ENCODE results near the gene FAM222A. TPM values are rescaled to one million over a fixed set of nuclear protein-coding genes. Genes with fewer than 3 reads are reported as not detected.

The FAM222A gene
- total RNA-seq, 1 experiment from 2014 or later, result 5.5 TPM

DNA sequence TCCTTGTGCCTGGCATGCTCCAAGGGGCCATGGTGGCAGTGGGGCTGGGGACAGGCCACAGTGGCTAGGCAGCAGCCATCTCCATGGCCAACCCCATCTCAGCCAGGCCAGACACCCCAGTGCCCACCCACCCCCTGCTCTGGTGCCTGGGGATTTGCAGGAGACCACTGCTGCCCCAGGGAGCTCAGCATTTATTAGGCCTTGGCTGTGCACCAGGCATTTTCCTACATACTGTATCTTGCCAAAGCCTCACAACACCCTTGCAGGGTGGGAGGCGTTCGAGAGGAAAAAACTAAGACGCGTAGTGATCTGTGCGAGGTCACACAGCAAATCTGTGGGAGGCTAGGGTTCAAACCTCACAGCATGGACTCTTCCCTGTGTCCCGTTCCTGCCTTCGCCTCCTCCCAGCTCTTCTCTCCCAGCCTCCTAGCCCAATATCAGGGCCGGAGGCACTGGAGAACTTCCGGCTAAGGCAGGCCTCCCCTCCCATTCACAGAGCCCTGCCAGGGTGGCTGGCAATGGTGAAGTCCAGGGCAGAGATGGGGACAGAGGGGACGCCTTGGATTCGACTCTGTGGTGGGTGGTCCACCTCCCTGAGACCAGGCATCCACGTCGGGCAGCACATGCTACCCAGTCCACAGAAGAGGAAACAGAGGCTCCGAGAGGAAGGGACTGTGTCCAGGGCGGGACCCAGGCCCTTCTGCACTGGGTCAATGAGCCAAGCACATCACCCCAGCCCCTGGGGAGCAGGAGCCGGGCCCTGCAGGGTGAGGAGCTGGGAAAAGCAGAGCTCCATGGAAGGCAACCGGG is 57.4 kb downstream of the FAM222A start:
- no peak for DNase-seq (ENCODE audit: low spot score)
- H3K27ac ChIP-seq (ENCODE audit: low read depth, low read length, poor library complexity, severe bottlenecking), result no peak overlapping the region
- CTCF ChIA-PET, result interaction anchor here (0.9 kb wide), 1 partner anchor 173 kb away, joined by 3 read pairs; no protein-coding TSS in a partner anchor
- H3K36me3 ChIP-seq (ENCODE audit: insufficient read depth, low read length, poor library complexity, severe bottlenecking), result no peaks in the 10 kb centered on the region
- intact Hi-C loops (cut with micrococcal nuclease; ENCODE audit: unreplicated experiment), result no loop called here
- no peaks in the 10 kb centered on the region for H3K4me1 ChIP-seq (ENCODE audit: insufficient read depth, low read length, poor library complexity, severe bottlenecking)
- no peaks in the 10 kb centered on the region for H3K27me3 ChIP-seq (replicated peaks; ENCODE audit: insufficient read depth, low read depth, low read length, poor library complexity)
- no peaks in the 10 kb centered on the region for H3K9me3 ChIP-seq (ENCODE audit: low read depth, low read length, poor library complexity, severe bottlenecking)
- no peak overlapping the region for H3K4me3 ChIP-seq (ENCODE audit: low read depth, low read length, poor library complexity, severe bottlenecking)
- POLR2A ChIA-PET (ENCODE audit: low non-redundant PET), result no interaction called here
- TF ChIP-seq, protein P1, sequence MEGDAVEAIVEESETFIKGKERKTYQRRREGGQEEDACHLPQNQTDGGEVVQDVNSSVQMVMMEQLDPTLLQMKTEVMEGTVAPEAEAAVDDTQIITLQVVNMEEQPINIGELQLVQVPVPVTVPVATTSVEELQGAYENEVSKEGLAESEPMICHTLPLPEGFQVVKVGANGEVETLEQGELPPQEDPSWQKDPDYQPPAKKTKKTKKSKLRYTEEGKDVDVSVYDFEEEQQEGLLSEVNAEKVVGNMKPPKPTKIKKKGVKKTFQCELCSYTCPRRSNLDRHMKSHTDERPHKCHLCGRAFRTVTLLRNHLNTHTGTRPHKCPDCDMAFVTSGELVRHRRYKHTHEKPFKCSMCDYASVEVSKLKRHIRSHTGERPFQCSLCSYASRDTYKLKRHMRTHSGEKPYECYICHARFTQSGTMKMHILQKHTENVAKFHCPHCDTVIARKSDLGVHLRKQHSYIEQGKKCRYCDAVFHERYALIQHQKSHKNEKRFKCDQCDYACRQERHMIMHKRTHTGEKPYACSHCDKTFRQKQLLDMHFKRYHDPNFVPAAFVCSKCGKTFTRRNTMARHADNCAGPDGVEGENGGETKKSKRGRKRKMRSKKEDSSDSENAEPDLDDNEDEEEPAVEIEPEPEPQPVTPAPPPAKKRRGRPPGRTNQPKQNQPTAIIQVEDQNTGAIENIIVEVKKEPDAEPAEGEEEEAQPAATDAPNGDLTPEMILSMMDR (conservative IDR thresholded peaks at IDR 0.05; ENCODE audit: low read depth, low read length), result no peak
- TF ChIP-seq EZH2 (IDR thresholded peaks at IDR 0.05; ENCODE audit: borderline replicate concordance, low read depth, low read length, poor library complexity, severe bottlenecking), result no peak
- BruUV-seq (replicated peaks), result no TSS peak

DNA sequence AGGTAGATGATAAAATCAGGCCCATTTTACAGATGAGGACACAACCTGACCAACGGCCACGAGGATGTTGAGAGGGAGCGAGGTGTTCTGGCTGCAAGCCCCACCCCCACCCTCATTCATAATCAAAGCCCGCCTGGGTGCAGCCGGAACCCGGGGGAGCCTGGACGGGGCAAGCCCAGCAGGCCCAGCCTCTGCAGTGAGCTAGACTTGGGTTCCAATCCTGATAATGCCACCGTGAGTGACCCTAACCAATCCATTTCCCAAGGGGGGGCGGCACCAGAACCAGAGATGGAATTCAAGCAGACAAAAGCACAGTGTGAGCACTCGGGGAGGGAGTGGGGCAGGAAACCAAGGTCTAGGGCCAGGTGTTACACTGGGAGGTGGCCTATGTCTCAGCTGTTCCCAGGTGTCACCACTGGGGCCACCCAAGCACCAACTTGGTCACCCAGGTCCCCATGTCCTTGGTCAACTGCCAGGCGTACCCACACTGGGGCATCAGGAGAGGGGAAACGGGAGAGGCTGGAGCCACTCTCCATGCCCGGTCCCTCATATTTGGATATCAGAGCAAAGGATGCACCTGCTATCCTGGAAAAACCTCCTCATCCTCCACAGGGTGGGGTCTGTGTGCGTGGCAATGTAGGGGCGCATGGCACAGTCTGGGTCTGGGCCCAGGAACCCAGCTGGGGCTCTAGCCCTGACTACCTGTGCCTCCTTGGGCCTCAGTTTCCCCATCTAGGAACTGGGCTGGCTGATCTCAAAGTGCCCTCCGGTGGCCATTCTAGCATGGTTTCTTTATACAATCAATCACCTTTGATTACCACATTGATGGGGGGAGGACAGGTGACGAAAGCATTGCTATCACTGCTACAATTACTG is 58.4 kb downstream of the FAM222A start:
- intact Hi-C loops (cut with micrococcal nuclease; ENCODE audit: unreplicated experiment), result no loop called here
- POLR2A ChIA-PET (ENCODE audit: low non-redundant PET), result no interaction called here
- no TSS peak for BruUV-seq (replicated peaks)

DNA sequence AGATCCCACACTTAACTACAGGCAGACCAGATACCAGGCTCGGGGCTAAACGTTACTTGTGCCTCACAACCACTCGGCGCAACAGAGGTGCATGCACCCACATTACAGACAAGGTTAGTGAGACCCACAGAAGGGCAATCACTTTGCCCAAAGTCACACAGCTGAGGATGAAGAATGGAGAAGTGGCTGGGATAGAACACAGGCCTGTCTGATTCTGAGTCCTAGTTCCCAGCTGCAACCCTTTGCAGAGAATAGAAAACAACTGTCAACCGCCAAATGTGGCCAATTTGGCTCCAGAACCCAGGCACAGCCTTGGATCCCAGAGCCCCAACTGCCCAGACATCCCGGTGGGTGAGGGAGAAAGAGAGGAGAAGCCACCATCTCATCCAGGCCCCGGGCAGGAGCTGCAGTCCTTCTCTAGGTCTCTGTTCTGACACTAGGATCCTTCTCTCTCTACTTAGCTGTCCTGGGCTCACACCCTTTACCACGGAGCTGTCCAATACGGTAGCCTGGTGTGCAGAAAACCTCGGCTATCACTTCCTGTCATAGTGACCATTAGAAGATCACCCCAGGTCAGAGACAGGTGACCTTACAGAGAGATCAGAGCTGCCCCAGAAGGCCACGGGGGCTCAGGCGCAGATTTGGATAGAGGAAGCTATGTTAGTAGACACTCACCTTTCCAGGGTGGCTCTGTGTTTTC is 59.1 kb downstream of the FAM222A start:
- POLR2A ChIA-PET (ENCODE audit: low non-redundant PET), result no interaction called here
- Histone ChIP-seq H3K27ac (ENCODE audit: low read depth, low read length, poor library complexity, severe bottlenecking) (no peak overlapping the region), H3K4me1 (ENCODE audit: insufficient read depth, low read length, poor library complexity, severe bottlenecking) (no peaks in the 10 kb centered on the region), H3K27me3 (replicated peaks; ENCODE audit: insufficient read depth, low read depth, low read length, poor library complexity) (no peaks in the 10 kb centered on the region), H3K4me3 (ENCODE audit: low read depth, low read length, poor library complexity, severe bottlenecking) (no peak overlapping the region), H3K36me3 (ENCODE audit: insufficient read depth, low read length, poor library complexity, severe bottlenecking) (no peaks in the 10 kb centered on the region), H3K9me3 (ENCODE audit: low read depth, low read length, poor library complexity, severe bottlenecking) (no peaks in the 10 kb centered on the region)
- CTCF ChIA-PET, result no interaction called here
- no peak for DNase-seq (ENCODE audit: low spot score)
- BruUV-seq (replicated peaks), result no TSS peak
- intact Hi-C loops (cut with micrococcal nuclease; ENCODE audit: unreplicated experiment), result no loop called here
- no peak for TF ChIP-seq EZH2 (IDR thresholded peaks at IDR 0.05; ENCODE audit: borderline replicate concordance, low read depth, low read length, poor library complexity, severe bottlenecking)
- TF ChIP-seq, protein P1 (conservative IDR thresholded peaks at IDR 0.05; ENCODE audit: low read depth, low read length), result no peak

More for the DNA sequence above, 58.4 kb downstream of the FAM222A start:
- H3K4me1 ChIP-seq (ENCODE audit: insufficient read depth, low read length, poor library complexity, severe bottlenecking), result no peaks in the 10 kb centered on the region
- no peaks in the 10 kb centered on the region for H3K27me3 ChIP-seq (replicated peaks; ENCODE audit: insufficient read depth, low read depth, low read length, poor library complexity)
- TF ChIP-seq EZH2 (IDR thresholded peaks at IDR 0.05; ENCODE audit: borderline replicate concordance, low read depth, low read length, poor library complexity, severe bottlenecking), result no peak
- TF ChIP-seq, protein P1 (conservative IDR thresholded peaks at IDR 0.05; ENCODE audit: low read depth, low read length), result 0 out of 2 replicates have a peak, but pooled peaks have one; percentile 25
- H3K27ac ChIP-seq (ENCODE audit: low read depth, low read length, poor library complexity, severe bottlenecking), result no peak overlapping the region
- H3K9me3 ChIP-seq (ENCODE audit: low read depth, low read length, poor library complexity, severe bottlenecking), result no peaks in the 10 kb centered on the region
- CTCF ChIA-PET, result no interaction called here
- no peak overlapping the region for H3K4me3 ChIP-seq (ENCODE audit: low read depth, low read length, poor library complexity, severe bottlenecking)
- no peak for DNase-seq (ENCODE audit: low spot score)
- H3K36me3 ChIP-seq (ENCODE audit: insufficient read depth, low read length, poor library complexity, severe bottlenecking), result no peaks in the 10 kb centered on the region
